SHP77 treated with DMSO at 0.1 percent for 48 hours (cell line): Measurements from ENCODE around the gene GNAZ.
A peak's percentile ranks its signal among the peaks of the same experiment; 100 is the strongest.
"Not testable (repeated sequence)": the region's sequence is repeated elsewhere in the genome, so short reads cannot be mapped to it uniquely, and the experiment has no call there.

Experiments
- DNase-seq: peaks from one replicate; lab custom pipeline; 2025; lab: John Stamatoyannopoulos, UW

Gene GNAZ

DNA sequence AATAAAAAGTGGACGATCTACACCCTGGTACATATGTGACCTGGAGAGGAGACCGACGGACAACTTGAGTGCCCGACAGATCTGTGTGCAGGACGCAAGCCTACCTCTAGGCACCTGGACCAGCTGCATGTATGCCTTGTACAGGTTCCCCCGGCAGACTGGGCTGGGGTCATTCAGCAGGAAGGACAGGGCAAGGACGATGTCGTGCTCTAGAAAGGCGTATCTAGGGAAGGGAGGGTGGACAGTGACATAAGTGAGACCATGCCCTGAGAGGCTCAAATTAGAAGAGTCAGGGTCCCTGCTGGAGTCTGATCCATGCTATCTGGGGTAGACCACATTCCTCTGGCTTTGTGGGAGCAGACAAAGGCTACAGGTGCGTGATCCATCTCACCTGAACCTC is 63.6 kb downstream of the GNAZ start:
- no peak for DNase-seq

DNA sequence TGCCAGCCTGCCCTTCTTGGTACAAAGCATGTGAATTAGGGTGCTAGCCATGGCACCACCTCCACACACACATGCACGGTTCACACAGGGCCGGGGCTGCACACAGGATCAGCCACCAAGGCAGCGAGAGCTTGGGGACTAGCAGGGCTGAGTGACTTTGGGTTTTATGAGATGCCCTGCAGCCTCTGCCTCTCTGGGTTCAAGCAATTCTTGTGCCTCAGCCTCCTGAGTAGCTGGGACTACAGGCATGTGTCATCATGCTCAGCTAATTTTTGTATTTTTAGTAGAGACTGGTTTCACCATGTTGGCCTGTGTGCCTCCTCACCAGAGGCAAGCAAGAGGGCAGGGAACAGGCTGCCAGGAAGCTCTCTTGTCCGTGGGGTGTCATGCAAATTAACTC is 66.7 kb downstream of the GNAZ start:
- not testable (repeated sequence) for DNase-seq

DNA sequence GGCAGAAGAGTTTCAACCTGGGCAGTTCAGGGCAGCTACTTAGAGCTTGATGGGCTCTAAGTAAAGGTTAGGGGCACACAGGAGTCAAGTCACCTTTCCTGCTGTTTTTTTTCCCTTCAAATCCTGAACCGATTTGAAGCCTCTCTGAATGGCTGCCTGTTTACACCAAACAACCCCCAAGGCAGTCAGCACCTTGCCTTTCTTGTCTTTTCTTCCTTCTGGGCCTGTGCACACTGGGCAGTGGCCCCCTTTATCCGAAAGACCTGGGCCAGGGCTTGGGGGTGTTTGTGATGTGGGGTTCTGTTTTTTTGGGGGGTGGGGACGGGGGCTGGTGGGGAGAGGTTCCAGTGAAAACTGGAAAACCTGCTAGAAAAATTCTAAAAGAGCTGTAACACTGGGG is 67.1 kb downstream of the GNAZ start:
- DNase-seq: no peak

DNA sequence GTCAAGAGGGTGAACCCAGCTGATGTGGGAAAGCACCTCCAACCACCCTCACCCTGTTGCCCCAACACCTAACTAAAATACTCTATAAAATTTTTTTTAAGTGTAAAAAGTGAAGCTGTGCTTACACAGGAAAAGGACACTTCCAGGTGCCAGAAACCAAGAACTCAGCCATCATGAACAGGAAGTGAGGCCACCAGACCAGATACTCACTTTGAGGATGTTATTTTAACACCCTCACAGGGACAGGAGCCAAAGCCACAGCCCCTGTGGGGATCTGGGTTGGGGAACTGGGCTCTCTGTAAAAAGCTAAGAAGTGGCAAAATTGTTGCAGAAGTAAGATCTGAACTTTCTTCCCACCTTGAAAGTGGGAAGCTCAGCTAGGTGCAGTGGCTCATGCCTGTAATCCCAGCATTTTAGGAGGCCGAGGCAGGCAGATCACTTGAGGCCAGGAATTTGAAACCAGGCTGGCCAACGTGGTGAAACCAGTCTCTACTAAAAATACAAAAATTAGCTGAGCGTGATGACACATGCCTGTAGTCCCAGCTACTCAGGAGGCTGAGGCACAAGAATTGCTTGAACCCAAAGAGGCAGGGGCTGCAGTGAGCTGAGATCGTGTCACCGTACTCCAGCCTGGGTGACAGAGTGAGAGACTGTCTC is 67.7 kb downstream of the GNAZ start:
- DNase-seq: no peak

DNA sequence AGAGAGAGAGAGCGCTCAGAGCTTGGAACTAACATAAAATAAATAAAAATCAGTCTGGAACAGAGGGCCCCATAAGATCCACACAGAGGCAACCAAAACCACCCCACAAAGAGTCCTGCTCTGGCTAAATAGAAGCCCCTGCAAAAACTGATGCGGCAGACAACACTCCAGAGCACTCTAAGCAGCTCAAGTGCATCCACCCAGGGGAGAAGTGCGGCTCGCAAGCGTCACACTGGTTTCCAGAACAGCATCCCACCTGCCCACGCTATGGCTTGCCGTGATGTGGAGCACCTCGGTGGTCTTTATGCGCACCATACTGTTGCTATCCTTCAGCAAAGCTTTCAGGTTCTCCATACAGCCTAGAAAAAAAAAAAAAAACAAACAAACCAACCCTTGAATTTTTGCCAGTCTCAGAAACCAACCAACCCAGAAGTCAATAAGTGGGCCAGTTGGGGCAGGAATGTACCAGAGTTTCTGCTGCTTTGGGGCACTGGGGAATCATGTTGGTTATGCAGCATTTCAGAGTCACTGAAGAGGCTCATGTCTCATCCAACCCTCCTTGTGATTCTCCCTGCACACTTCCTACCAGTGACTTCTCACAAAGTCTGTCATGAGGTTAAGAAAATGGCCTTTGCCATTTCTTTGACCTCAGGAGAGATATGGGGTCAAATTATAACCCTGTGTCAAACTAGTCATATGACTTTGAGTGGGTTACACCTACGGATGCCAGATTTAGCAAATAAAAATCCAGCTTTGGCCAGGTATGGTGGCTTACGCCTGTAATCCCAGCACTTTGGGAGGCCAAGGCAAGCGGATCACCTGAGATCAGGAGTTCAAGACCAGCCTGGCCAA is 68.5 kb downstream of the GNAZ start:
- DNase-seq: no peak

DNA sequence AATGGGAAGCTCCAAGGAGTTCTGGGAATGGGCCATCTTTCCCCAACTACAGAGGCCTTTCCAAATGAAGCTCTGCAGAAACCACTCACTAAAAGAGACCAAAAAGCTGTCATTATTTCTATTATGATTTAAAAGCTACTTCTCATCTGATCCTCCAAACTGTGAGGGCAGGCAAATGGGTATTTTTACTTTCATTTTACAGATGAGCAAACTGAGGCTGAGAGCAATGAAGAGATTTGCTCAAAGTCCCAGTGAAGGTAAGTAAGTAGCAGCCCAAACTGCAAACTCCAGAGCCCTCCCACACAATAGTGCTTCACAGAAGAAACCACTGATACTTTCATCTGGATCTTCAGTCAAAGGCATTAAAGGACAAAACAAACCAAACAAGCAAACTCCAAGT is 70.1 kb downstream of the GNAZ start:
- no peak for DNase-seq

DNA sequence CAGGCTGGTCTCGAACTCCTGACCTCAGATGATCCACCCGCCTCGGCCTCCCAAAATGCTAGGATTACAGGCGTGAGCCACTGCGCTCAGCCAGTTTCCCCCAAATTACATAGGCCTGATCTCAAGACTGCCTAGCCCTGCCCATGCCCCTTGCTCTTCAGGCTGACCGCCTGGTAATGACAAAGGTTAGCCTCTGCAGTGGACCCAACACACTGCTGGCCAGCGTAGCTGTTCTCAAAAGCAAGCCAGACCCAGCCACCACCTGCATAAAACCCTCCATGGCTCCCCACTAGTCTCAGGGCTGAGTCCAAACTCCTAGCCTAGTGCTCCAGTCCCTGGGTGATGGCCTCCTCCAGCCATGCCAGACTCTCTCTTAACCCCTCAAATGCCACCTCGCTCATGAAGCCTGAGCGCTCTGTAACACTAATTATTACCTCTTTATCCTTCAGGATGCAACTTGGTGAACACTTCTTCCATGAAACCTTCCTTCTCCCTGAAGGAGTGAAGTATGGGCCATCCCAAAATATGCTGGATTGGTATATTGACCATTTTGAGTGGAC is 72.3 kb downstream of the GNAZ start:
- no peak for DNase-seq

DNA sequence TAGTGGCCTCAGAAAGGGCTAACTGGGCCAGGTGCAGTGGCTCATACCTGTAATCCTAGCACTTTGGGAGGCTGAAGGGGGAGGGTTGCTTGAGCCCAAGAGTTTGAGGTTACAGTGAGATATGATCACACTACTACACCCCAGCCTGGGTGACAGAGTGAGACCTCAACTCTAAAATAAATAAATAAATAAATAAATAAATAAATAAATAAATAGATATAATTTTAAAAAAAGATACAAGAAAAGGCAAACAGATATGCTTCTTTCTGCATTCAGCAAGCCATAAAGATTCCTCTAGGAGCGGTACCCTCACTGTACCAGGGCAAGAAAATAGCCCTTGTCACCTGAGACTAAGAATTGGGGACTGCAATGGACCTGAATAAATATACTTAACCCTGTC is 72.8 kb downstream of the GNAZ start:
- no peak for DNase-seq

DNA sequence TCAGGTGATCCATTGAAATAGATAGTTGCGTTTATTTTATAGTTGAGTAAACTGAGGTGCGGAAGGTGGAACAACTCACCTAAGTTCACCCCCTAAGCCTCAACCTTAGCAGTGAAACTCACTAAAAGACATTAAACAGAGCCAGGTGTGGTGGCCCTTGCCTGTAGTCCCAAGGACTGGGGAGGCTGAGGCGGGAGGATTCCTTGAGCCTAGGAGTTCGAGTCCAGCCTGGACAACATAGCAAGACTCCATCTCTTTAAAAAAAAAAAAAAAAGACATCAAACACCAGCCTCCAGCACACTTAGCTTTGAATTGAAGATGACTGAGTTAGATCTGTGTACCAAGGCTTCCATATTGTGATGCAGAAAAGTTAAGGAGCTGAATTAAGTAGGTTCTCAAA is 74.1 kb downstream of the GNAZ start:
- DNase-seq: no peak

DNA sequence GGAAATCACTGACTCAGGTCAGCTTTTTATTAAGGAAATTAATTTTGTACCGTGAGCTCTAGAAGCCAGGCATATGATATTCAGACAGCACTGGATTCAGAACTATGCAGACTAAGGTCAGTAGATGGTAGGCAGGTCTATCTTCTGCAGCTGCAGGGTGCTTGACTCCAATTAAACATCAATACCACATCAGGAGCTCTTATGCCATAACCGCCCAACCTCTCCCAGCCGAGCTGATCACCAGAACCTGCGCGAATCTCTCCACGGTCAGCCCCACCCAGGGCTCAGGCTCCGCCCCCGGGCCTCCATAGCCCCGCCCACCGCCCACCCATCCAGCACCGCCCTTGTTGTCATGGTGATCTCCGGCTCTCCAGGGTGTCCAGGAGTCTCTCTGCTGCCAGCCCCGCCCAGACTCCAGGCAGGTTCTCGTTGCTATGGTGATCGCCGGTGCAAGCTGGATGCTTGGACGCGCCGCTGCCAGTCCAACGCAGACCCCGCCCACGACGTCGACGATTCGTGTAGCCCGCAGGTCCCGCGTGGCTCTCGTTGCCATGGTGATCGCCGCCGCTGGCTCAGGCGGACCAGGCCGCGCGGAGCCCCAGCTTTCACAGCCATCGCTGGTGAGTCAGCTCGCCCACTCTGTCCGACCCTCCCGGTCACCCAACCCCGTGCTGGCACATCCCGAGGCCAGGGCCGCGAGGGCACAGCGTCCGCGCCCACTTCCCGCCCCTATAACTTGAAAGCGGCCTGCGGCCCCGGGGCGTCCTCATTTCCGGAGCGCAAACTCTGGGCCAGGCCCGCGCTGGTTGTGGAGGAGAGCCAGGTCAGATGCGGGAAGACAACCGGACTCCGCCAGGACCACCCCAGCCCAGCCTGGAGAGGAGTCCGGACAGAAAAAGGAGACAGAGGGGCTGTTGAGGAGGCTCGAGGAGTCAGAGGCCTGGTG is 74.9 kb downstream of the GNAZ start, which contains the start of gene RAB36:
Gene RAB36 (plus strand): TSS at position 546 of the 946 bp plus-strand sequence. CDS start 1,140 bp downstream, outside the sequence.
- DNase-seq: peak; percentile 93

DNA sequence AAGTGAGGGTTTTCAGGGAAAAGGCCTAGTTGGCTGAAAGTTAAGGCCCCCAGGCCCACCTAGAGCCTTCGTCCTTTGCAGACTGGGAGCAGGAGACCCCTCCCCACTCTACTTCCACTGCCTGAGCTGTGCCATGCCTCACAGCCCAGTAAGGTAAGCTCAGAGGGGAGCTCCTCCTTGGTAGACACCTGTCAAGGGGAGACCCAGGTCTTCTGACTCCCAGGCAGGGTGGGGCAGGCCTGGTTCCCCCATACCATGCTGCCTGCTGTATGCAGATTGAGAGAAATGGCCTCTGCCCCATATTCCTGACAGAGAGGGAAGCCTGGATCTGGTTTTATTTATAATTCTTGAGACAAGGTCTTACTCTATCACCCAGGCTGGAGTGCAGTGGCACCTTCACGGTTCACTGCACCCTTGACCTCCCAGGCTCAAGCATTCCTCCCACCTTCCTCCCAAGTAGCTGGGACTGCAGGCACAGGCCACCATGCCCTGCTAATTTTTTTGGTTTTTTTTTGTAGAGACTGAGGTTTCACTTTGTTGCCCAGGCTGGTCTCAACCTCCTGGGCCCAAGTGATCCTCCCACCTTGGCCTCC is 75.7 kb downstream of the GNAZ start:
- DNase-seq: no peak

DNA sequence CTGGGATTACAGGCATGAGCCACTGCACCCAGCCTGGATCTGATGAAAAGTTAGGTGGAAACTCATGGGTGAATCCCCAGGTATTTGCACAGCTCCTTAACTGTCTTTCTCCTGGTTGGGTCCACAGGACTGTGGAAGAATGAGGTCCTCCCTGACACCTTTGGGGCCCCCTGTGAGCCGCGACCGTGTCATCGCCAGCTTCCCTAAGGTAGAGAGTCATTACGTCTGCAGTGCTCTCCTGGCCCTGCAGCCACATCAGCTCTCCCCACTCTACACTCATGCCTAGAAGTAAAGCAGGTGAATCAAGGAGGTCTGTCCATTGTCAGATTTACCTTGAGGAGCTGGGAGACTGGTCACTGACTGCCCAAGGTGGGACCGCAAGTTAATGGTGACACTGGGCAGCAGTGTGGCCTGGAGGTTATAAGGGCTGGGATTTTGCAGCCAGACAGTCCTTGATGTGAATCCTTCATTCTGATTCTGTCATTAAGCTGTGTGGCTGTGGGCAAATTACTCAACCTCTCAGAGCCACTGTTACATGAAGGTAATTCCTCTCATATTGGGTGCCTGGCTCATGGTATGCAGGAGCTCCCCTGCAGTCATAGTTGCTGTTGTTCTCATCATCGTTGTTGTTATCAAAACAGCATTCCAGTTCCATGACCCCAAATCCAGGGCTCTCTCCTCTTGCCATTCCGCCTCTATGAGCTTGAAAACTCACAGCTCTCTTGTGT is 76.3 kb downstream of the GNAZ start:
- DNase-seq: no peak

DNA sequence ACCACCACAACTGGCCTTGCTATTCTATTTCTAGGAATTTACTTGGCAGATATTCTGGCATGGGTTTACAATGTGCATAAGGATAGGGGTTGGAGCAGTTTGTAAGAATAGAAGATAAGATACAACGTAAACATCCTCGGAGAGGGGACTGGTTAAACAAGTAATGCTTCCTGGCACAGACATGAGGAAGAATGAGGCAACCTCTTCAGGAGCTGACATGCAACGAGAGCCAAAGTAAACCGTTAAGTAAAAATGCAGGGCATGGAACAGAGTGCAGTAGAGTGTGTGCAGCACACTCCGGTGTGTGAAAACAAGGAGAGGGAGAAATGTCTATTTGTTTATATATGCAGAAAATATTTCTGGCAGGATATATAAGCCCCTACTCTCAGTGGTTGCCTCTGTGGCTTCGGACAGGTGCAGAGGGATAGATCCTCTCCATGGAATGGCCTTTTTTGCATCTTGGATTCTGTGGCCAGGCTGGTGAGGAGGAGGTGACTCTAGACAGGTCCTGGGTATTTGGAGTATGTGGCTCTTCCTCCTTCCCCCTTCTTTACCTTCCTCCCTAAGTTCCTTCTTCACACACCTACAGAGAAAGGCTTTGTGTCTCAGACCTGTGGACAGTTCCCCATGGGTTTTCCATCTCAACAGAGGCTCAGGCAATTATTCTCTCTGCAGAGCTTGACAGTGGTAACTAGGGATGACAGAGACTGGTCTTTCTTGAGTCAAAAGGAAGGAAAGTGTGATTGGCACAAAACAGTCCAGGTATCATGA is 77.5 kb downstream of the GNAZ start:
- DNase-seq: no peak

DNA sequence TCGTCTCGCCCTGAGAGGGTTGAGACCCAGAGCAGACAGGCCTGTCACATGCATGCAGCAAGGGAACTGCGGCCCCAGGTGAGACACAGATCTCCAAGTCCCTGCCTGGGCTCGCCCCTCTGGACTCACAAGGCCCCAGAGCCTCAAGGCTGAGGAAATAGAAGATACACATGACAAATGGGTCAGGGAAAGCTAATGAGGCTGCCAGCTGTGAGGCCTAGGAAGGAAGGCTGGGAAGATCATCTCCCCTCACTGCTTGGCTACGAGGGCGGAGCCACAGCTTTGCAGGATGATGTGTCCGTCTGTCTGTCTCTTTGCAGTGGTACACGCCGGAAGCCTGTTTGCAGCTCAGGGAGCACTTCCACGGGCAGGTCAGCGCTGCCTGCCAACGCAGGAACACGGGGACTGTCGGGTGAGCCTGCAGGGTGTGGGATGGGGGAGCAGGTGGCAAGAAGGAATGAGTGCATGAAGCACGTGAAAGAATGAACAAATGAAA is 79.5 kb downstream of the GNAZ start:
- no peak for DNase-seq

DNA sequence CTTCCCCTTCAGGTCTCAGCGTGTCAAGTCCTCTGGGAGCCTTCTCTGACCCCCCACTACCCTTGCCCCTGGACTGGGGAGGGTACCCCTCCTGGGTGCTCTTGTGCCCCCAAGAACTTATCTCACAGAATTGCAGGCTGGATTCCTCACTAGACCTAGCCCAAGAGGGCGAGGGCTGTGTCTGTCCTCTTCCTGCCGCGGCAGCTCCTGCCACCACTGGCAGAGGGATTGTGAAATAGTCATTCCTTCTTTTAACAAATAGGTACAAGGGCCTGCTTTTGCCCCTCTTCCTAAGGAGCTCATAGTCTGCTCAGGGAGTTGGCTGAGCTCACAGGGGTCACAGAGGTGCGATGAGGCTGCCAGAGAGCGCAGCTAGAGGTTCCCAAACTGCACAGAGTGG is 80.4 kb downstream of the GNAZ start:
- DNase-seq: no peak

DNA sequence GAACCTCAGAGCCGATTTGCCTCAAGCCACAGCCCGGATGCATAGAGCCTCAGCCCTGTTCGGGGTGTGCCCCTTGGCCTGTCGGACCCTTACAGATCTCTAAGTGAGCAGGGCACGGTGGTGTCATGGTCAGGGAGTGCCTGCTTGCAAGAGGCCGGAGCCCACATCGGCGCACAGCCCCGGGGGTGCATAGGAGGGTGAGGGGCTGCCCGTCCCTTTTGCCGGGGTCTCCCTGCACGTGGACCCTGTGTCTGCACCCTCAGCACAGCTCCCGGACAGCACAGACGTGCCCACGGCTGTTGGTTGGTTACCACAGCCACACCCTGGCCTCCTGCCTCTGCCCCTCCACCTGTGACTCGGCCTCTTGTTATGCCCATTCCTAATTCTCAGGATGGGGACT is 81.5 kb downstream of the GNAZ start:
- no peak for DNase-seq

DNA sequence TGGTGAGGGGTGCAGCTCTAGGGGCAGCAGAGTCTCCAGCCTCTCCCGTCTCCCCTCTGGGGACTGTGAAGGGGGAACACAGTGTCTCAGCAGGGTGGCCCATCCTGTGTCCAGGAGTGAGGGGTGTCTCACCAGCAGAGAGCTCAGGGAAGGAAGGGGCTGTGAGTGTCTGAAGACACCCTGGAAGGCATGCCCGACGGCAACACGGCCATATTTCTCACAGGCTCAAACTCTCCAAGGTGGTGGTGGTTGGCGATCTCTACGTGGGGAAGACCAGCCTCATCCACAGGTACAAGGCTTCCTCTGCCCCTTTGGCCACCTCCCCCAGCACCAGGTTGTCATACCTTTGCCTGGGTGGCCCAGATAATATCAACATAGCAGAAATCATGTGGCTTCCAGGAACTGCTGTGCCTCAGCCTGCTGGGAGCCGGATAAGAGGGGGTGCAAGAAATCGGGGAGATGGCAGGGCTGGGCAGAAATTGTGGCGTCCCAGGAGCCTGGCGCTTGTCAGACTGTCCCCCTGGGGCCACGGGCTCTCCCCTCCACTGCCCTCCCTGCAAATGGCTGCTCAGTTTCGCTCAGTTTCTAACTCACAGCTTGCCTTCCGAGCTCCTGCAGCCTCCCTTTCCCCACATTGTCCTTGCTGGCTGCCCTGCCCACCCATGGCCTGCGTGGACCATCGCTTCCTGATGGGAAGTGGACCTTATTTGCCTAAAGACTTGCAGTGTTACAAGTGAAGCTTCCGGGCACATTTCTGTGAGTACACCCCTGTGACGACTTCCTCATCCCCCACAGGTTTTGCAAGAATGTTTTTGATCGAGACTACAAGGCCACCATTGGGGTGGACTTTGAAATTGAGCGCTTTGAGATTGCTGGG is 82.2 kb downstream of the GNAZ start:
- no peak for DNase-seq

DNA sequence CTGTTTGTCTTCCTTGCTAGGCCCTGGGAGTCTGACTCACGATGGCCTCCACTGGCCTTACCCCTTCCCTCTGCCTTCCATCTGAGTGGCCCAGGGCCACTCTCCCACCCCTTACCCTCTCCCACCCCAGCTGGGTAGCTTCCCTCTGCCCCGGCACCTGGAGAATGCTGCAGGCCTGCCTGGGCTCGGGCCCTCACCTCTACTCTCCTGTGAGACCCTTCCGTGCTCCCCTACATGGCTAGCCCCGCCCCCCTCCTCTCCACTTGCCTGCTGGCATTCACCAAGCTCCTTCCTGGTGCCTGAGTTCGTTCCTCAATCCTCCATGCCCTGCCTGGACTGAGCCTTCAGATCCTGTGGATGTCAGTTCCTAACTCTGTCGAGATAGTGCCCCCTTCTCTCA is 83.7 kb downstream of the GNAZ start:
- DNase-seq: no peak

DNA sequence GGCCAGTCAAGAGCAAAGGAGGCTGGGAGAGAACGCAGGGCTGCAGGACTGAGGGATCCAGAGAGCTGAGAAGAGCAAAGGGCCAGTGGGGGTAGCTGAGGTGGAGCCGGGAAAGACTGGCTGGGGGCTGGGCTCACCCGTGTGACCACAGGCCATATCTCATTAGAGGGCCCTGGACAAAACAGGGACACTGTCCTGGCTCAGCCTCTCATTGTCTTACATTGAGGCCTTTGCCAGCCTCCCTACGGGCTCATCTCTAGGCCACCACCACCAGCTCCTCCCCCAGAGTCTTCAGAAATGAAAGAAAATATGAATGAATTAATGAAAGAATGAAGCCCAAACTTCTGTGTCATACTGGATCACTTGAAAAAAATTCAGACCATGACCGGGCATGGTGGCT is 84.1 kb downstream of the GNAZ start:
- DNase-seq: no peak
